ENCODE measurements around the gene MDC1. TPM values are rescaled to one million over a fixed set of nuclear protein-coding genes. Genes with fewer than 3 reads are reported as not detected.
A peak's percentile ranks its signal among the peaks of the same experiment; 100 is the strongest.

The MDC1 gene
- total RNA-seq, 3 donors from 2014 or later: 15.2 to 34.3 (median 29.5) TPM

GRCh38 chr6:30742316-30743098, 25.4 kb upstream of the MDC1 start, which contains the start of gene FLOT1:
Gene FLOT1, minus strand, starts transcription at chr6:30742687. Its CDS starts 498 bp downstream, at chr6:30742189.
- DNase-seq (peak; percentile 99 to 100 (median 99)), ATAC-seq (peak; percentile 81)
- Histone ChIP-seq H3K4me3 (peak within 1 kb of the TSS; percentile 71), H3K4me1 (ENCODE audit: low read depth) (peaks cover 34% of the 10 kb centered on the region), H3K36me3 (ENCODE audit: low read depth) (peaks cover 5% of the 10 kb centered on the region), H3K9me3 (no peaks in the 10 kb centered on the region)
- intact Hi-C loops (cut with DNase I, micrococcal nuclease): loop anchor here (10.0 kb wide), 2 partner anchors 82 to 142 kb away; partner anchors contain the start of gene DDR1 (in 2 of the 2)
- TF ChIP-seq, protein P1, sequence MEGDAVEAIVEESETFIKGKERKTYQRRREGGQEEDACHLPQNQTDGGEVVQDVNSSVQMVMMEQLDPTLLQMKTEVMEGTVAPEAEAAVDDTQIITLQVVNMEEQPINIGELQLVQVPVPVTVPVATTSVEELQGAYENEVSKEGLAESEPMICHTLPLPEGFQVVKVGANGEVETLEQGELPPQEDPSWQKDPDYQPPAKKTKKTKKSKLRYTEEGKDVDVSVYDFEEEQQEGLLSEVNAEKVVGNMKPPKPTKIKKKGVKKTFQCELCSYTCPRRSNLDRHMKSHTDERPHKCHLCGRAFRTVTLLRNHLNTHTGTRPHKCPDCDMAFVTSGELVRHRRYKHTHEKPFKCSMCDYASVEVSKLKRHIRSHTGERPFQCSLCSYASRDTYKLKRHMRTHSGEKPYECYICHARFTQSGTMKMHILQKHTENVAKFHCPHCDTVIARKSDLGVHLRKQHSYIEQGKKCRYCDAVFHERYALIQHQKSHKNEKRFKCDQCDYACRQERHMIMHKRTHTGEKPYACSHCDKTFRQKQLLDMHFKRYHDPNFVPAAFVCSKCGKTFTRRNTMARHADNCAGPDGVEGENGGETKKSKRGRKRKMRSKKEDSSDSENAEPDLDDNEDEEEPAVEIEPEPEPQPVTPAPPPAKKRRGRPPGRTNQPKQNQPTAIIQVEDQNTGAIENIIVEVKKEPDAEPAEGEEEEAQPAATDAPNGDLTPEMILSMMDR (IDR thresholded peaks at IDR 0.05): peak; percentile 7

DNA sequence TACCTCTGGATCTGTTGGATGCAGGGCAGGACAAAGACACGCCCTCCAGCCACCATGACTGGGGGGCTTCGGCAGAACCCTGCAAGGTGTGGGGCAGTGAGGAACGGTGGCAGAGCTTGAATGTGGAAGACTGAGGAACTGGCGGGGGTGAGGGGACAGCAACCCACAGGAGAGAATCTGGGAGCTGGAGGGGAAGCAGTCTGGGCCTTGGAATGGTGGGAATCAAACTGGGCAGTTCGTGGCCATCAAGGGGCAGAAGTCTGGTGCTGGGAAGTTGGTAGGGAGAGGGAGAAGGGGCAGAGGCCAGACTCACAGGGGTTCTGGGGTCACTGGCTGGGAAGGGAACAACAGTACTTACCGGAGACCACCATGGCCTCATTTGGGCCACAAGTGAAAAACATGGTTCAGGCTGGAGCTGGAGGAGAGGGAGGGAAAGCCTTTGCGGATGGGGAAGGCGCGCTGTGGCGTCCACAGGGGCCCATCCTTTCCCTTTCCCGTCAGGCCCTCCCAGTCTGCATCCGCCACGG, 24.8 kb upstream of the MDC1 start:
- Histone ChIP-seq H3K9me3 (no peaks in the 10 kb centered on the region), H3K36me3 (ENCODE audit: low read depth) (peaks cover 5% of the 10 kb centered on the region), H3K4me1 (ENCODE audit: low read depth) (peaks cover 34% of the 10 kb centered on the region), H3K4me3 (peak overlapping the region; percentile 71)
- intact Hi-C loops (cut with DNase I, micrococcal nuclease): loop anchor here (10.0 kb wide), 2 partner anchors 83 to 143 kb away; partner anchors contain the start of gene DDR1 (in 2 of the 2)
- TF ChIP-seq, protein P1 (IDR thresholded peaks at IDR 0.05): no peak
- ATAC-seq: peak; percentile 27
- no peak for DNase-seq

DNA sequence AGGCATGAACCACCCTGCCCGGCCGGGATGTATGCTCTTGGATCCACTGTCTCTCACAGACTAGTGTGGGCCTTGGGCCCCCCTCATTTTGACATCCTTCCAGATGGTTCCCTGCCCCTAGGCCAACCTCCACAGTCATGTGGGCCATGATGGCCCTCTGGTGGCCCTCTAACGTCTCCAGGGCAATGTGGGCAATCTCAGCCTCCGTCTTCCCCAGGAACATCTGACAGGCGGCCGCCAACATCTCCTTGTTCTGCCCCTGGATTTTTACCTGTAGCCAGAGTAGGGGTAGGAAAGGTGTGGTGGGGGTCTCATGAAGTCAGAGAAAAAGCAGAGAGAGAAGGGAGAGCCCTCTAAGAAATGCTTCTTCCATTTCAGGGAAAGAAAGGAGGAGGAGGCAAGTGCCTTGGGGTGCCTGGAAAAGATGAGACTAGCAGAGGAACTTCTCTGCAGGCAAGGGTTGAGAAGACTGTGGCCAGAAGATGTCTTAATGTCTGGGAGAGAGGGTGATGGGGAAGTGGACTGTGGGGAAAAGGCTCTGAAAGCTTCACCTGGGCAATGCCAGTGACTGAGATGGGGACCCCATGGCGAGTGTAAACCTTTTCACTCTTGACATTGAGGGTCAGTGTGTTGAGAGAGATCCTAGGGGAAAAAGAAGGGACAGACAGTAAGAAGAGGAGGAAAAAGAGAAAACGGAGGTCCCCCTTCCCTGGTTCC, 24.1 kb upstream of the MDC1 start:
- Histone ChIP-seq H3K4me1 (ENCODE audit: low read depth) (peaks cover 33% of the 10 kb centered on the region), H3K4me3 (no peak overlapping the region), H3K36me3 (ENCODE audit: low read depth) (peaks cover 5% of the 10 kb centered on the region), H3K9me3 (no peaks in the 10 kb centered on the region)
- intact Hi-C loops (cut with DNase I, micrococcal nuclease): loop anchor here (10.0 kb wide), 2 partner anchors 84 to 144 kb away; partner anchors contain the start of gene DDR1 (in 2 of the 2)
- DNase-seq: no peak
- TF ChIP-seq, protein P1 (IDR thresholded peaks at IDR 0.05): no peak
- ATAC-seq: no peak

DNA sequence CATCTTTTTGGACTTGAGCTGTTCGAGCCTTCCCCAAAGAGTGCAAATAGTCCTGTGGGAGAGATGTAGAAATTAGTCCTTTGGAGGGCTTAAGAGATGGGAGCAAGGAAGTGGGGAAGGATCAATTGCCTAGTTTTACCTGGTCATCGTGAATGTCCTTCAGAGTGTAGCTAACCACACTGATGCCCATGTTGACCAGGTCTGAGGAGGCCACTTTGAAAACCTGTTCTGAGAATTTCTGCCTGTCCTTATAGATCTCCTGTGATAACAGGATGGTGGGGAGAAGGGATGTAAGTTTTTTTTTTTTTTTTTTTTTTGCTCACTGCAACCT, 23.4 kb upstream of the MDC1 start:
- ATAC-seq (no peak), DNase-seq (no peak)
- Histone ChIP-seq H3K4me3 (no peak overlapping the region), H3K36me3 (ENCODE audit: low read depth) (peaks cover 5% of the 10 kb centered on the region), H3K4me1 (ENCODE audit: low read depth) (peaks cover 33% of the 10 kb centered on the region), H3K9me3 (no peaks in the 10 kb centered on the region)
- intact Hi-C loops (cut with DNase I, micrococcal nuclease): loop anchor here (10.0 kb wide), 2 partner anchors 84 to 144 kb away; partner anchors contain the start of gene DDR1 (in 2 of the 2)
- TF ChIP-seq, protein P1 (IDR thresholded peaks at IDR 0.05): no peak

- Histone ChIP-seq H3K4me3 (no peak overlapping the region), H3K9me3 (no peaks in the 10 kb centered on the region), H3K4me1 (ENCODE audit: low read depth) (peaks cover 23% of the 10 kb centered on the region), H3K36me3 (ENCODE audit: low read depth) (peaks cover 5% of the 10 kb centered on the region)
- ATAC-seq (no peak), DNase-seq (no peak)
- intact Hi-C loops (cut with DNase I, micrococcal nuclease): no loop called here
- TF ChIP-seq, protein P1 (IDR thresholded peaks at IDR 0.05): no peak
These were observed 21.5 kb upstream of the MDC1 start for GRCh38 chr6:30738532-30738931.
